HG02642 (cell line): ENCODE results near the gene MUC12.
"Not testable (repeated sequence)": the region's sequence is repeated elsewhere in the genome, so short reads cannot be mapped to it uniquely, and the experiment has no call there.

Source experiments
- ATAC-seq: cut with Tn5 transposase; IDR thresholded peaks from one replicate; pipeline ENCODE4 v1.9.1; 2021; ENCODE audit warnings: mild to moderate bottlenecking; ENCODE audit not compliant: unreplicated experiment, poor library complexity

Gene MUC12

DNA sequence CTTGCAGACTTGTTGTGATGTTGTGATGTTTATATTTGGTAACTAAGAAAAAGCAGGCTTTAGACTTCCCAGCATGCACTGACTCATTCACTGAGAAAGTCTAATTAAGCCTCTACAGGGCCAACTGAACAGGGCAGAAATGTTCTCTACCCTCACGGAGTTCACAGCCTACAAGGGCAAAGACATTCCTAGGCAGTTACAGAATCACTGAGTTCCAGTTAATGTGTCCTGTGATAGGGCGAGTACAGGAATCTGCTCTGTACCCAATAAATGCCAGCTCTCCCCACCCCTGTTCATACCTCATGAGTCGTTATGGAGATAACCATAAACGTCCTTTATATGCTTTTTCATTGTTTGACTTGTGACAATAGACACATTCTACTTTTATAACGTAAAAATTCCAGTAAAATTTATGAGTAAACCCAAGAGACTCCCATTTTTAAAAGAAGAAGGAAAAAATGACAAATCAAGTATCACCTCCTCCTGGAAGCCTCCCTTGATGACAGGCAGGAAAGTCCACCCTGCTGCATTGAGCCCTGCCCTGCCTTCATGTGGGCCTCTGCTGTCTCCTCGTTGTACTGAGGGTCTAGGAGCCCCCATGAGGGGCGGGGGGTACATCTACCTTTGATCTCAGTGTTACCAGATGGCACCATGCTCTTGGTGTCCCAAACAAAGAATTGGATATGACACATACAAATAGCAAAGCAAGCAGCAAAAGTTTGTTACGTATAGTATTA lies 14.3 kb downstream of the MUC12 start:
- no peak for ATAC-seq

- ATAC-seq = not testable (repeated sequence)
Measured at GRCh38 chr7:100984241-100984918, 15.0 kb downstream of the MUC12 start.

- not testable (repeated sequence) for ATAC-seq
Measured at GRCh38 chr7:100985033-100985797, 15.8 kb downstream of the MUC12 start.

GRCh38 chr7:100991631-100992030 lies 22.3 kb downstream of the MUC12 start:
- ATAC-seq = no peak

DNA sequence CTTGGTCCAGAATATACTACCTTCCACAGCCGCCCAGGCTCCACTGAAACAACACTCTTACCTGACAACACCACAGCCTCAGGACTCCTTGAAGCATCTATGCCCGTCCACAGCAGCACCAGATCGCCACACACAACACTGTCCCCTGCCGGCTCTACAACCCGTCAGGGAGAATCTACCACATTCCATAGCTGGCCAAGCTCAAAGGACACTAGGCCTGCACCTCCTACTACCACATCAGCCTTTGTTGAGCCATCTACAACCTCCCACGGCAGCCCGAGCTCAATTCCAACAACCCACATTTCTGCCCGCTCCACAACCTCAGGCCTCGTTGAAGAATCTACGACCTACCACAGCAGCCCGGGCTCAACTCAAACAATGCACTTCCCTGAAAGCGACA lies 22.9 kb downstream of the MUC12 start:
- not testable (repeated sequence) for ATAC-seq

DNA sequence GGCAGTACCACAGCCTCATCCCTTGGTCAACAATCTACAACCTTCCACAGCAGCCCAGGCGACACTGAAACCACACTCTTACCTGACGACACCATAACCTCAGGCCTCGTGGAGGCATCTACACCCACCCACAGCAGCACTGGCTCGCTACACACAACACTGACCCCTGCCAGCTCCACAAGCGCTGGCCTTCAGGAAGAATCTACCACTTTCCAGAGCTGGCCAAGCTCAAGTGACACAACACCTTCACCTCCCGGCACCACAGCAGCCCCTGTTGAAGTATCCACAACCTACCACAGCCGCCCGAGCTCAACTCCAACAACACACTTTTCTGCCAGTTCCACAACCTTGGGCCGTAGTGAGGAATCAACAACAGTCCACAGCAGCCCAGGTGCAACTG lies 25.3 kb downstream of the MUC12 start:
- ATAC-seq = not testable (repeated sequence)

DNA sequence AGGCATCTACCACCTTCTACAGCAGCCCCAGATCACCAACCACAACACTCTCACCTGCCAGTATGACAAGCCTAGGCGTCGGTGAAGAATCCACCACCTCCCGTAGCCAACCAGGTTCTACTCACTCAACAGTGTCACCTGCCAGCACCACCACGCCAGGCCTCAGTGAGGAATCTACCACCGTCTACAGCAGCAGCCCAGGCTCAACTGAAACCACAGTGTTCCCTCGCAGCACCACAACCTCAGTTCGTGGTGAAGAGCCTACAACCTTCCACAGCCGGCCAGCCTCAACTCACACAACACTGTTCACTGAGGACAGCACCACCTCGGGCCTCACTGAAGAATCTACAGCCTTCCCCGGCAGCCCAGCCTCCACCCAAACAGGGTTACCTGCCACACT lies 29.2 kb downstream of the MUC12 start:
- not testable (repeated sequence) for ATAC-seq

DNA sequence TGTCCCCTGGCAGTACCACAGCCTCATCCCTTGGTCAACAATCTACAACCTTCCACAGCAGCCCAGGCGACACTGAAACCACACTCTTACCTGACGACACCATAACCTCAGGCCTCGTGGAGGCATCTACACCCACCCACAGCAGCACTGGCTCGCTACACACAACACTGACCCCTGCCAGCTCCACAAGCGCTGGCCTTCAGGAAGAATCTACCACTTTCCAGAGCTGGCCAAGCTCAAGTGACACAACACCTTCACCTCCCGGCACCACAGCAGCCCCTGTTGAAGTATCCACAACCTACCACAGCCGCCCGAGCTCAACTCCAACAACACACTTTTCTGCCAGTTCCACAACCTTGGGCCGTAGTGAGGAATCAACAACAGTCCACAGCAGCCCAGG lies 30.0 kb downstream of the MUC12 start:
- not testable (repeated sequence) for ATAC-seq

DNA sequence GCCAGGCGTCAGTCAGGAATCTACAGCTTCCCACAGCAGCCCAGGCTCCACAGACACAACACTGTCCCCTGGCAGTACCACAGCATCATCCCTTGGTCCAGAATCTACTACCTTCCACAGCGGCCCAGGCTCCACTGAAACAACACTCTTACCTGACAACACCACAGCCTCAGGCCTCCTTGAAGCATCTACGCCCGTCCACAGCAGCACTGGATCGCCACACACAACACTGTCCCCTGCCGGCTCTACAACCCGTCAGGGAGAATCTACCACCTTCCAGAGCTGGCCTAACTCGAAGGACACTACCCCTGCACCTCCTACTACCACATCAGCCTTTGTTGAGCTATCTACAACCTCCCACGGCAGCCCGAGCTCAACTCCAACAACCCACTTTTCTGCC lies 30.7 kb downstream of the MUC12 start:
- ATAC-seq = not testable (repeated sequence)

DNA sequence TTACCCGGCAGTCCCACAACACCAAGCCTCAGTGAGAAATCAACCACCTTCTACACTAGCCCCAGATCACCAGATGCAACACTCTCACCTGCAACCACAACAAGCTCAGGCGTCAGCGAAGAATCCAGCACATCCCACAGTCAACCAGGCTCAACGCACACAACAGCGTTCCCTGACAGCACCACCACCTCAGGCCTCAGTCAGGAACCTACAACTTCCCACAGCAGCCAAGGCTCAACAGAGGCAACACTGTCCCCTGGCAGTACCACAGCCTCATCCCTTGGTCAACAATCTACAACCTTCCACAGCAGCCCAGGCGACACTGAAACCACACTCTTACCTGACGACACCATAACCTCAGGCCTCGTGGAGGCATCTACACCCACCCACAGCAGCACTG lies 33.0 kb downstream of the MUC12 start:
- not testable (repeated sequence) for ATAC-seq

- not testable (repeated sequence) for ATAC-seq
Measured at GRCh38 chr7:101007361-101007760, 38.0 kb downstream of the MUC12 start.

GRCh38 chr7:101009629-101010028 lies 40.3 kb downstream of the MUC12 start:
- ATAC-seq = no peak

- ATAC-seq = no peak
Measured at GRCh38 chr7:101012931-101013330, 43.6 kb downstream of the MUC12 start.

GRCh38 chr7:101015626-101016025 lies 46.3 kb downstream of the MUC12 start:
- ATAC-seq = no peak

DNA sequence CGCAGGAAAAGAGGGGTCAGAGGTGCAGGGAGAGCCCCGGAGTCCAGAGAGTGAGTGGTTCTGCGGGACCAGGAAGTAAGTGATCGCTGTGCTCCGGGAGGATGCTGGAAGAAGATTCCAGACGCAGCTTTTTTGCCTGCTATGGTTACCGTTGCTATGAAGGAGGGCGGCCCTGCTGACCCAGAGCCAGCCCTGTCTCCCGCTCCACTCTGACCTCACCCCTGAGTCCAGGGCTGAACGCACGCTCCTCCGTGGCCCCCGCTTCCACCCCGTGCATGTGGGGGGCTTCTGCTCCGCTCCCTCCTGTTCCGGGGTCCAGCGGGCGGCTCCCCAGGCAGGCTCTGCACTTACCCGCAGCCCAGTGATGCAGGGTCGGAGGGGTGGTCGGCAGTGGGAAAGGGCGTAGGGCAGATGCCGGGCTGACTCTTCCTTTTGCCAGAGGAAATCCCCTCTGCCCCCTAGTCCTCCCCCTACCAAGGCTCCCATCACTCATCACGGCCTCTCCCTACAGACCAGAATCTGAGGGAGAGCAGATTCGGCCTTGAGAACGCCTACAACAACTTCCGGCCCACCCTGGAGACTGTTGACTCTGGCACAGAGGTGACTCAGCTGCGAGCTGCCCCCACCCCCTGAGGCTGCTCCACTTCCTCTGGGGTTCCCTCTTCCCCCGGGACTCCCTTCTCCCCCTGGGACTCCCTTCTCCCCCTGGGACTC lies 47.9 kb downstream of the MUC12 start:
- peak; percentile 74 for ATAC-seq

- ATAC-seq = peak; percentile 31
Measured at GRCh38 chr7:101018271-101019167, 49.2 kb downstream of the MUC12 start.

GRCh38 chr7:101020444-101020843 lies 51.1 kb downstream of the MUC12 start:
- ATAC-seq = no peak

DNA sequence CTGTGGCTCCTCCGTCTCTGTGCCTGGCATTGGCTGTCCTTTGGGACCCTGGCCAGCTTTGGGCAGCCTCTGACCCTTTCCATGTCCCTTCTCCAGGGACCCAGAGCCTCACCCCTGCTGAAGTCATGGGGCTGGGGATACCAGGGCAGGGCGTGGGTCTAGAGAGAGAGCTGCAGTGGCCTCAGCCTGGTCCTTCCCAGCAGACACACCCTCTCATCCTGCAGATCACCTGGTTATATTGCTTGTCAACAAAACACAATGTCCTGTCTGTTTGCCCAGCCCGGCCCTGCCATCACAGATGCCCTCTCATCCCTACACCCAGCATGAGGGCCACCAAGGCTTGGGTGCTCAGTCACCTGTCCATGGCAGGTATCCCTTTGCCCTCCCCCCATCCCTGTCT lies 52.3 kb downstream of the MUC12 start:
- ATAC-seq = no peak

DNA sequence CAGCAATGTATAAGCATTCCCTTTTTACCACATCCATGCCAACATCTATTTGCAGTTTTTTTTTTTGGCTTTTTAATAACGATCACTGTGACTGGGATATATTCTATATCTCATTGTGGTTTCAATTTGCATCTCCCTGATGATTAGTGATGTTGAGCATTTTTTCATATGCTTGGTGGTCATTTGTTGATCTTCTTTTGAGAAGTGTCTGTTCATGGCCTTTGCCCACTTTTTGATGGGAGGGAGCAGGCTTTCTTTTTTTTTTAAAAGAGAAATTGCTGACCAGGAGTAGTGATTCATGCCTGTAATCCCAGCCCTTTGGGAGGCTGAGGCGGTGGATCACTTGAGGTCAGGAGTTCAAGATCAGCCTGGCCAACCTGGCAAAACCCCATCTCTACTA lies 54.5 kb downstream of the MUC12 start:
- ATAC-seq = no peak

DNA sequence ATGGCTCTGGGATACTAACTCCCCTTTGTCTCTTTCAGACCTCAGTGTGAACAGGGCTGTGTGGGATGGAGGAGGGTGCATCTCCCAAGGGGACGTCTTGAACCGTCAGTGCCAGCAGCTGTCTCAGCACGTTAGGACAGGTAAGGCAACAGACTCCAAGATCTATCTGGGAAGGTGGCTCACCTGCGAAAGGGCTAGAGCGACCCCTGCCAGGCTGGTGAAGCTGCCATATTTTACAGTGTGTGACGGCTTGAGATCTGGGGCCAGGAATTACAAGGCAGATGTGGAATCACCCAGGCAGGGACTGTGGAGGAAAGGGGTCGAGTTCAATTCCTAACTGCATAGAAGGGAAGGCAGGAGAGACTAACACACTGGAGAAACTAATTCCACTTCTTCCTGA lies 61.7 kb downstream of the MUC12 start:
- no peak for ATAC-seq
